Activated CD8-positive, alpha-beta memory T cell treated with anti-CD3 and anti-CD28 coated beads, Interleukin-2, amount 10 ng/mL, durations not matched to agents 7 days and 5 days (primary cell): ENCODE data around the gene RUNX2. TPM values are rescaled to one million over a fixed set of nuclear protein-coding genes. Genes with fewer than 3 reads are reported as not detected.

Experiments
- ATAC-seq: fragments of 150-1000 bp; cut with Tn5 transposase; one replicate; pipeline ENCODE4 v1.10.0; 2021; ENCODE audit warnings: moderate library complexity
- CTCF ChIA-PET: fragments of 350-600 bp; sonication (Branson Sonifier 250); formaldehyde crosslinking; loops from one replicate; lab custom pipeline; 2021; ENCODE audit warnings: antibody characterized with exemption; lab: Charles Lee
- DNase-seq: peaks from one replicate; pipeline ENCODE4 v3.0.0-alpha.2; 2020
- H3K27ac Mint-ChIP-seq: one replicate; pipeline ENCODE4 v1.8.0; 2021; ENCODE audit warnings: mild to moderate bottlenecking, mixed read lengths
- H3K27me3 Mint-ChIP-seq: one replicate; pipeline ENCODE4 v1.8.0; 2021; ENCODE audit warnings: mixed read lengths
- H3K36me3 Mint-ChIP-seq: one replicate; pipeline ENCODE4 v1.8.0; 2021; ENCODE audit warnings: mild to moderate bottlenecking, mixed read lengths
- H3K4me1 Mint-ChIP-seq: one replicate; pipeline ENCODE4 v1.8.0; 2021; ENCODE audit warnings: mixed read lengths
- H3K4me3 Mint-ChIP-seq: one replicate; pipeline ENCODE4 v1.8.0; 2021; ENCODE audit warnings: mild to moderate bottlenecking, moderate library complexity, mixed read lengths
- H3K9me3 Mint-ChIP-seq: one replicate; pipeline ENCODE4 v1.8.0; 2022; ENCODE audit warnings: low read depth, mixed read lengths
- total RNA-seq, 2 experiments: library from RNA; stranded (reverse); gene quantifications; one replicate each; pipeline ENCODE4 v1.2.3, GENCODE V29; 2021

The RUNX2 gene
- total RNA-seq, 2 experiments from 2014 or later, result 9.3 to 19.9 TPM

DNA sequence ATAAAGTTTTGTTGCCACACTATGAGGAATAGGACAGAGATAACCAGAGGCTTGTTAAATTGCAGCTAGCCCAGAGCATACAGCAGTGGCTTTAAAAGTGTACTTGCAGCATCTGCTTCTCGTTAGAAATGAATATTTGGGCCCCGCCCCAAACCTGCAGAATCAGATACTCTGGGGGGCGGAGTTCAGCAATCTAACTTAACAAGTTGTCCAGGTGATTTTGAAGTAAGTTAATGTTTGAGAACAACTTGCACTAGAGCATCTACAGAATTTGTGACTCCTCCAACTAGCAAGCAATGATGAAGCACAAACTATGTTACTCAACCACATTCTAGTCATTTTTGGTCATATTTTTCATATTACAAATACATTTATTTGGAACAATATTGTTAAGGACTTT, 60.2 kb downstream of the RUNX2 start:
- Mint-ChIP-seq H3K27ac (no peak overlapping the region), H3K4me3 (no peak overlapping the region), H3K36me3 (peaks cover 7% of the 10 kb centered on the region), H3K9me3 (peaks cover 3% of the 10 kb centered on the region), H3K27me3 (peaks cover 3% of the 10 kb centered on the region), H3K4me1 (no peaks in the 10 kb centered on the region)
- CTCF ChIA-PET, result no interaction called here
- DNase-seq (no peak), ATAC-seq (no peak)

DNA sequence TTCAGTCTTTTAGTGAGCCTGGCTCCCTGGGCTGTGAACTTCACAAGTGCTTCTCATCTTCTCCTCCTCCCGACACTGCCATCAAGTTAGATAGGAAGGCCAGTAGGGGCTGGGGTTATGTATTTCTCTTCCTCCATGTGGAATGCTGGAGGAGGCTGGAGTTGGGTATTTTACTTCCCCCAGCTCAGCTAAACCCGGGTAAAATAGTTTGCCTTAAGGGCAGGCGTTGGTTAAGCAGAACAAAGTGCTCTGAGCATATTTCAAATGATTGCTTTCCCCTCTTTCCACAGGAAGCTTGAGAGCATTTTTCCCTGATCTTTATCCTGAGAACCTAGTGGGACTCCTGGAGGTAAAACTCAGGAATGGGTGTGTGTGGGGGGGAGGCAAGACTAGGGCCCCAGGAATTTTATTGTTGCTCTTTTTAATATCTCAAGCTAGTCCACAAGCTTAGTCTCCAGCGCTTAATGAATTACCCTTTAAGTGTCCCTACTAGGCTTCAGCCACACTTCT, 66.5 kb downstream of the RUNX2 start:
- no peak overlapping the region for H3K27ac Mint-ChIP-seq
- DNase-seq, result no peak
- peaks cover 3% of the 10 kb centered on the region for H3K4me1 Mint-ChIP-seq
- no peaks in the 10 kb centered on the region for H3K27me3 Mint-ChIP-seq
- H3K9me3 Mint-ChIP-seq, result peaks cover 6% of the 10 kb centered on the region
- CTCF ChIA-PET, result interaction anchor here (0.5 kb wide), 1 partner anchor 181 kb away, joined by 3 read pairs; no protein-coding TSS in a partner anchor
- H3K4me3 Mint-ChIP-seq, result no peak overlapping the region
- H3K36me3 Mint-ChIP-seq, result peaks cover 10% of the 10 kb centered on the region
- no peak for ATAC-seq

DNA sequence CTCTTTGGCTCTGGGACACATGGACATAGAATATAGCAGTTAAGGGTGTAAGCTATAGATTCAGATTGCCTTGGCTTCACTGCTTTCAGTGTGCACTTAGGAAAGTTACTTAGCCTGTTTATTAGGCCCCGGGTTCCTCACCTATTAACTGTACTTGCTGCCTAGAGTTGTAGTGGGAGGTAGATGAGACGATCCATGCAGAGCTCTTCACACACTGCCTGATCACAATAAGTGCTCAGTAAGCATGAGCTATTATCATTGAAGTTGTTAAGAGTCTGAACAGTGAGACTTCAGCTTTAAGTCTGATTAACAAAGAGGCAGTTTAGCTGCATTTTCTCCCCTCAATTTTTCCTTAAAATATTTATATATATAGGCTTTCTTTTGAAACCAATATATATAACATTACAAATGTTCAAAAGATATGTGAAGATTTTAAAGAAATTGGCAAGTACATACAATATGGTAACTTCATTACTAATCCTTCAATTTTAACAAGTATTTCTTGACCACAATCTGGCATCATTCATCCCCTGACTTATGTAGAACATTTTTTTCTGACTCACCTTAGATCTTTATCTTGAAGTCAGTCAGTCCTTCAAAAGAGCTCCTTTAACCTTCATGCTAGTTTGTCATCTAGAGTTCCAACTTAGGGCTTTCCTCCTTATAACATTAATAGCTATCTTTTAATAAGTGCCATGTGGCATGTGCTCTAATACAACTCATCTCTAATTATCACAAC, 70.1 kb downstream of the RUNX2 start:
- Mint-ChIP-seq H3K4me1 (peaks cover 3% of the 10 kb centered on the region), H3K27ac (no peak overlapping the region), H3K9me3 (peaks cover 3% of the 10 kb centered on the region), H3K36me3 (peaks cover 3% of the 10 kb centered on the region), H3K27me3 (peaks cover 7% of the 10 kb centered on the region), H3K4me3 (no peak overlapping the region)
- ATAC-seq (no peak), DNase-seq (no peak)
- CTCF ChIA-PET, result no interaction called here

DNA sequence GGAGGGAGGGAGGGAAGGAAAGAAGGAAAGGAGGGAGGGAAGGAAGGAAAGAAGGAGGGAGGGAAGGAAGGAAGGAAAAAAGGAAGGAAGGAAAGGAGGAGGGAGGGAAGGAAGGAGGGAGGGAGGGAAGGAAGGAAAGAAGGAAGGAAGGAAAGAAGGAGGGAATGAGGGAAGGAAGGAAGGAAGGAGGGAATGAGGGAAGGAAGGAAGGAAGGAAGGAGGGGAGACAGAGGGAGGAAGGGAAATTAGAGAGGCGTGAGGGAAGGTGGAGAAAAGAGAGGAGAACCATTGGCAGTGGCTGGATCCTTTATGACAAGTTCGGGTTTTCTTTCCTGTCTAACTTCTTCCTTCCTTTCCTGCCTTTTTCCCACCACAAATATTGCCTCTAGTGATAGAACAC, 71.9 kb downstream of the RUNX2 start:
- peaks cover 3% of the 10 kb centered on the region for H3K4me1 Mint-ChIP-seq
- no peak overlapping the region for H3K27ac Mint-ChIP-seq
- H3K27me3 Mint-ChIP-seq, result peaks cover 7% of the 10 kb centered on the region
- peaks cover 2% of the 10 kb centered on the region for H3K36me3 Mint-ChIP-seq
- no peak overlapping the region for H3K4me3 Mint-ChIP-seq
- no peaks in the 10 kb centered on the region for H3K9me3 Mint-ChIP-seq
- ATAC-seq (no peak), DNase-seq (no peak)
- CTCF ChIA-PET, result no interaction called here

DNA sequence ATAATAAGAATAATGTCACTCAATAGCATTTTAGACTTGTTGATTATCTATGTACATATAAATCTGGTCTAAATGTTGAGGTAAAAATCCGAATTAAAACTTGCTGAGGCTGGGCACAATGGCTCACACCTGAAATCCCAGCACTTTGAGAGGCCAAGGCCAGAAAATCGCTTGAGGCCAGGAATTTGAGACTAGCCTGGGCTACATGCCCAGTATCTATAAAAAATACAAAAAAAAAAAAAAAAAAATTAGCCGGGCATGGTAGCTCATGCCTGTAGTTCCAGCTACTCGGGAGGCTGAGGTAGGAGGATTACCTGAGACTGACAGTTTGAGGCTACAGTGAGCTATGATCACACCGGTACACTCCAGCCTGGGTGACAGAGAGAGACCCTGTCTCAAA, 83.8 kb downstream of the RUNX2 start:
- H3K4me1 Mint-ChIP-seq, result no peaks in the 10 kb centered on the region
- H3K27ac Mint-ChIP-seq, result no peak overlapping the region
- peaks cover 7% of the 10 kb centered on the region for H3K27me3 Mint-ChIP-seq
- CTCF ChIA-PET, result interaction anchor here (0.8 kb wide), 1 partner anchor 590 kb away, joined by 3 read pairs; no protein-coding TSS in a partner anchor
- H3K36me3 Mint-ChIP-seq, result no peaks in the 10 kb centered on the region
- H3K9me3 Mint-ChIP-seq, result no peaks in the 10 kb centered on the region
- DNase-seq (no peak), ATAC-seq (no peak)
- no peak overlapping the region for H3K4me3 Mint-ChIP-seq

DNA sequence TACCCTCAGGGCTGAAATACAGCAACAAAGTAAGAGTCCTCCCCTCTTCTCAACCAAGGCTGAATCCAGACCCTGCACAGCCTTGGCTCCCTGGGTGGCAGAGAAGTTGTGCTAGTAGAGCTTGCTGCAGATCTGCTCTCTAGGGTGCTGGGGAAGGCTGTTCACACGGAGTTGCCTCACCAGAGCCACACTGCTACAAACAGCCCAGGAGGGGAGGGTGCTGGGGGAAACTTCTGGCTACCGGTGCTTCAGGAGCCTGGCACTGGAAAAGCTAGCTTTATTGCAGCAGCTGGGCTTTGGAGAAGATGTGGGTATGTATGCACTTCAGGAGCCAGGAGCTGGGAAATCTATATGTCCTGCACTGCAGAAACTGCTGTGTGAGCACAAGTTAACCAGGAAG, 87.2 kb downstream of the RUNX2 start:
- H3K36me3 Mint-ChIP-seq, result no peaks in the 10 kb centered on the region
- H3K27me3 Mint-ChIP-seq, result peaks cover 15% of the 10 kb centered on the region
- DNase-seq (no peak), ATAC-seq (no peak)
- H3K4me3 Mint-ChIP-seq, result no peak overlapping the region
- no peaks in the 10 kb centered on the region for H3K9me3 Mint-ChIP-seq
- peaks cover 13% of the 10 kb centered on the region for H3K4me1 Mint-ChIP-seq
- H3K27ac Mint-ChIP-seq, result no peak overlapping the region
- CTCF ChIA-PET, result interaction anchor here (1.5 kb wide), 1 partner anchor 939 kb away, joined by 5 read pairs; no protein-coding TSS in a partner anchor

DNA sequence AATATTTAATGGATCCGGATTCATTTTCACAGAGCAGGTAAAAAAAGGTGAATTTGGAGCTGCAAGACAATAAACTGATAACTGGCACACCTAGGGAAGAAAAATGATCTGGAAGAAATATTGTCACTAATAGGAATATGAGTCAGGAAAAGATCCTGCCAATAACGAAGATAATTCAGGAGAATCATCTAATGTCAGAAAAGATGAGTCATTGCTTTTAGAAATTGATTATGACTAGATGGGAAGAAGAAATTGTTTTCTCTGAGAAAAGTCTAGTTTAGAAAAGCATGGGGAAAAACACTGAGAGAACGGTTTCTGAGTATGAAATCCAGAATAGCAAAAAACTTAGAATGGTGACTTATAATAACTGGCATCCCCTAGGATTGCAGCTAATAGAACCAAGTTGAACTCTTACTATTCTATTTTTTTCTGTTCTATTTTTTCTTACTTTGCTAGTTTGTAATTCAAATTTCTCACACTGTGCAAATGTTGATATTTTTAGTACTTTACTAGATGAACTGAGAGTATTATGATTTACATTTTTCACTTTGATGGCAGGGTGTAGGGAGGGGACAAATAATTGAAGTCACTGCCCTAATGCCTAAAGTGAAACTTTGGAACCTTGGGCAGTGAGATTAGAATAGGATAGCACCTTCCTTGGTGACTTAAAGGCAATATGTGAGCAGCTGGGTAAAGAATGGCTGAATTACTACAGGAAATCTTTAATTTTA, 87.8 kb downstream of the RUNX2 start:
- H3K9me3 Mint-ChIP-seq, result no peaks in the 10 kb centered on the region
- H3K36me3 Mint-ChIP-seq, result no peaks in the 10 kb centered on the region
- peaks cover 21% of the 10 kb centered on the region for H3K27me3 Mint-ChIP-seq
- no peak overlapping the region for H3K4me3 Mint-ChIP-seq
- no peak overlapping the region for H3K27ac Mint-ChIP-seq
- peaks cover 19% of the 10 kb centered on the region for H3K4me1 Mint-ChIP-seq
- CTCF ChIA-PET, result interaction anchor here (0.9 to 1.5 kb wide), 3 partner anchors 509 to 940 kb away, joined by 3 to 5 read pairs (median 3); no protein-coding TSS in a partner anchor
- ATAC-seq (no peak), DNase-seq (no peak)

DNA sequence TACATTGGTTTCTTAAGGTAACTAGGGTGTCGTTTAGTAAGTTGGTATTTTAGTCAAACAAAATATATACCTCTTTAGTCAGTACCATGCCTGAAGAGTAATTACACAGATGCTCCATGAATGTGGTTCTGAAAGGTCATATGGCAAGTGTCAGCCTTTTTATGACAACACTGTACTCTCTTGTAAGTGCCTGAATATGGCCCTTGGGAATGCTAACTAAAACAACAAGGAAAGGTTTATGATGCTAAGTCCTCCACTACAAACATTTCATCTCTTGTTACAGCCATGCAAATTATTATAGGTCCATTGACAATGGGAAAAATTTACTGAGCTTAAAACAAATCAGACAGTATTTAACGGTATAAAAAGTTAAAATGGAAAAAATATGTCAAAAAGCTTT, 88.6 kb downstream of the RUNX2 start:
- CTCF ChIA-PET, result interaction anchor here (0.9 to 1.2 kb wide), 2 partner anchors 508 to 761 kb away, joined by 3 read pairs; no protein-coding TSS in a partner anchor
- ATAC-seq, result no peak

DNA sequence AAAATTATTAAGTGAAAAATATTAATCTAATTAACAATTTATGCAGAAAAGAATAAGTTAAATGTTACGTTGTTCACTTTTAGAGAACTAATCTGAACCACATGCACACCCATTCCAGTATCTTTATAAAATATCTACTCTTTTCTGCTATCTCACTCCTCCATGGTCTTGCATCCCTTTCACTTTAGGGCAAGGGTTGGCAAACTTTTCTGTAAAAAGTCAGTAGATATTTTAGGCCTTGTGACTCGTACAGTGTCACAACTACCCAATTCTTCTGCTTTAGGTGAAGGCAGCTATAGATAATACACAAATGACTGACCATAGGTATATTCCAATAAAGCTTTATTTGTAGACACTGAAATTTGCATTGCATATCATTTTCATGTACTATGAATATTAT, 89.3 kb downstream of the RUNX2 start:
- Mint-ChIP-seq H3K27ac (no peak overlapping the region), H3K9me3 (no peaks in the 10 kb centered on the region), H3K36me3 (no peaks in the 10 kb centered on the region), H3K4me1 (peaks cover 25% of the 10 kb centered on the region), H3K4me3 (no peak overlapping the region), H3K27me3 (peaks cover 26% of the 10 kb centered on the region)
- no peak for DNase-seq
- no peak for ATAC-seq
- CTCF ChIA-PET, result interaction anchor here (0.7 to 3.5 kb wide), 3 partner anchors 507 to 762 kb away, joined by 3 to 24 read pairs (median 3); no protein-coding TSS in a partner anchor

More for the DNA sequence above, 88.6 kb downstream of the RUNX2 start:
- no peaks in the 10 kb centered on the region for H3K9me3 Mint-ChIP-seq
- no peak for DNase-seq
- H3K4me1 Mint-ChIP-seq, result peaks cover 24% of the 10 kb centered on the region
- no peak overlapping the region for H3K27ac Mint-ChIP-seq
- peaks cover 26% of the 10 kb centered on the region for H3K27me3 Mint-ChIP-seq
- no peaks in the 10 kb centered on the region for H3K36me3 Mint-ChIP-seq
- no peak overlapping the region for H3K4me3 Mint-ChIP-seq

DNA sequence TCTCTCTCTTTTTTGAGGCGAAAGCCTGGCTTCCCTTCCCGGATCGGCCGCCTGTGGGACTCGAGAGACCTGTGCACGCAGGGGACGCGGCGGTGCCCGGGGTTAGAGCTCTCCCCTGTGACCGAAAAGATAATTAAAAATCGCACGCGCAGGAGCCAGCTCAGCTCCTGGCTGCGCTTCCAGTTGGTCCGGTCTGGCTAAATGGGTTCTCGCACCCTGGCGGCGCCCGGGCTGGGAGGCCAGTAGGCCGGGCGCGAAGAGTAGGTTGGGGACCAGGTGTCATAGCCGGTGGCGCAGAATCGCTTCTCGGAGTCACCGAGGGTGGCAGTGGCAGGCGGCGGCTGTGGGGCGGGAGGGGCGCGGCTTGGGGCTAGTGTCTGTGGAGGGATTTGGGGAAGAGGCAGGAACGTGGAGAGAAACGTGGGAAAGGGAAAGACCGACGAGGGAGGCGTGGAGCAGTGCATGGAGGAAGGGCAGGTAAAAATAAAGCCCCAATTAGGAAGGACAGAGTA, 91.5 kb downstream of the RUNX2 start:
- DNase-seq (peak; percentile 71), ATAC-seq (peak; percentile 27)
- Mint-ChIP-seq H3K27me3 (peaks cover 34% of the 10 kb centered on the region), H3K27ac (peak overlapping the region; percentile 82), H3K9me3 (no peaks in the 10 kb centered on the region), H3K36me3 (no peaks in the 10 kb centered on the region), H3K4me1 (peaks cover 32% of the 10 kb centered on the region), H3K4me3 (peak overlapping the region; percentile 95)
- CTCF ChIA-PET, result interaction anchor here (0.9 to 4.1 kb wide), 9 partner anchors 12 to 789 kb away, joined by 3 to 31 read pairs (median 4); partner anchors contain the start of gene SUPT3H

DNA sequence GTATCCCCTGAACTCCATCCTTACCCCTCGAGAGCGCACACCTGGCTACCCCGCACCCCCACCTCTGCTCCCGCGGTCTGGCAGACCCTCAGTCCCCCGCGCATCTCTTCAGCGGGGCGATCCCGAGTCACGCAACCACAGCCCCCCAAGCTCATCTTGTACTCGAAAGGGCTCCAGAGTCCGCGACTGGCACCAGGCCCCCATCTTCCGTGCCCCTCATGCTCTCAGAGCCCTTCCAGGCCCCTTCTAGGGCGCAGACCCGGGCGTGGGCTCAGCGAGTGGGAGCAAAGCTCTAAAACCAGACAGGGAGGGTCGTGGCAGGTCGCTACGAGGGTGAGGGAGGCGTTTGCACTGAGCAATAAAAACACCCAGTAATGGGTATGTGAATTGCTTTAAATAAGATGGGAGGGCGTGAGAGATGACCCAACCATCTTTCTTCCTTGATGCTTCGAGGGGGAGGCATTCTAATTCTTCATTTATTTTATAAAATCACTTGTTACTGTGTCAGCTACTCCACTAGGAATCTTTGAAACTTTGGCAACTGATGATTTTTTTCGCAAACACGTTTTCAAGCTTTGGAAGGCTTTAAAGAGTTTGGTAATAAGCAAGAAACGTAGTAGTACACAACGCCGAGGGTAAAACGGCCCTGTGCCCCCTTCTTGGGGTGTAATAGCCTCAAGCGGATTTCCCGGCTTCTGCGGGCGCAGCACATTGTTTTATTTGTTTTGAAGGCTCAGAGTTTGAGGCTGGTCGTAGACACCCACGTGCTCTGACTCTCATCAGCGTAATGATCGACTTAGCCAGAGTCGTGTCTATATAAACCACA, 92.2 kb downstream of the RUNX2 start:
- Mint-ChIP-seq H3K9me3 (no peaks in the 10 kb centered on the region), H3K27me3 (peaks cover 34% of the 10 kb centered on the region), H3K4me1 (peaks cover 35% of the 10 kb centered on the region), H3K36me3 (no peaks in the 10 kb centered on the region), H3K27ac (peak overlapping the region; percentile 82), H3K4me3 (peak overlapping the region; percentile 95)
- DNase-seq (peak; percentile 73), ATAC-seq (no peak)
- CTCF ChIA-PET, result interaction anchor here (0.8 to 4.1 kb wide), 10 partner anchors 11 to 790 kb away, joined by 3 to 31 read pairs (median 4); partner anchors contain the start of gene SUPT3H

DNA sequence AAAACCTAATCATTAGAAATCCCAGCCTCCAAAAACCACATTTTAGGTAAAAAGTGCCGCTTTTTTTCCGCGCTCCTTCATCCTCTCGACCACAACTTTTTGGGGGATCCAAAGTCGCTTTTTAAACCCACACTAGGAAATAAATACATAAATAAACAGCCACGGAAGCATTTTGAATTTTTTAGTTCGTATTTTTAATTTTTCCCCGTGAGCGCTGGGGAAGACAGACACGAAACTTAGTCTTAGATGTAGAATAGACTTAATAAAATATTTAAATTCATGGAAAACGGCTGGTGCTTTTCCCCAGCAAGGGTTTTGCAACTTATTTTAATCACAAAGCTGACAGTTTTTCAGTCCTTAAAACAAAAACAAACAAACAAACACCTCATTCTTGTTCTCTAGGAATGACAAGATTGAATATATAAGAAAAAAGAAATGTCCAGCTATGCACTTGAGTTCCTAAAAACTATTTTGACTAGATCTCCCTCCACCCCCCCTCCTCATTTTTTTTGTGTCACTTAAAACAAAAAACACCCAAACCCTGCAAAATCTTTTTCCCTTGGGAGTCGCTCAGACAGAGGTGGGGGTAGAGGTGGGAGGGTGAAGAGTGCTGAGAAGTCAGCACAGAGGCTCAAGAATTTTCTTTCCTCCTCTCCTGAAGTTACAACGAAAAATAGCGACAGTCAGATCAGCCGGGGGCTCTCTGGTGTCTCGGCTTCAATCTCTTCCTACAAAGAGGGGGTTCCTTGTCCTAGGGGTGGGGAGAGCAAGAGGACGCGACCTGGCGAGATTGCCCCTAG, 93.0 kb downstream of the RUNX2 start:
- CTCF ChIA-PET, result interaction anchor here (0.6 to 4.1 kb wide), 9 partner anchors 43 to 791 kb away, joined by 3 to 31 read pairs (median 6); partner anchors contain the start of gene SUPT3H
- Mint-ChIP-seq H3K36me3 (no peaks in the 10 kb centered on the region), H3K9me3 (no peaks in the 10 kb centered on the region), H3K27me3 (peaks cover 29% of the 10 kb centered on the region), H3K27ac (peak overlapping the region; percentile 84), H3K4me1 (peaks cover 40% of the 10 kb centered on the region), H3K4me3 (peak overlapping the region; percentile 95)
- ATAC-seq (no peak), DNase-seq (no peak)
